ENCODE results near the gene ANKRD13B.

The ANKRD13B gene

DNA sequence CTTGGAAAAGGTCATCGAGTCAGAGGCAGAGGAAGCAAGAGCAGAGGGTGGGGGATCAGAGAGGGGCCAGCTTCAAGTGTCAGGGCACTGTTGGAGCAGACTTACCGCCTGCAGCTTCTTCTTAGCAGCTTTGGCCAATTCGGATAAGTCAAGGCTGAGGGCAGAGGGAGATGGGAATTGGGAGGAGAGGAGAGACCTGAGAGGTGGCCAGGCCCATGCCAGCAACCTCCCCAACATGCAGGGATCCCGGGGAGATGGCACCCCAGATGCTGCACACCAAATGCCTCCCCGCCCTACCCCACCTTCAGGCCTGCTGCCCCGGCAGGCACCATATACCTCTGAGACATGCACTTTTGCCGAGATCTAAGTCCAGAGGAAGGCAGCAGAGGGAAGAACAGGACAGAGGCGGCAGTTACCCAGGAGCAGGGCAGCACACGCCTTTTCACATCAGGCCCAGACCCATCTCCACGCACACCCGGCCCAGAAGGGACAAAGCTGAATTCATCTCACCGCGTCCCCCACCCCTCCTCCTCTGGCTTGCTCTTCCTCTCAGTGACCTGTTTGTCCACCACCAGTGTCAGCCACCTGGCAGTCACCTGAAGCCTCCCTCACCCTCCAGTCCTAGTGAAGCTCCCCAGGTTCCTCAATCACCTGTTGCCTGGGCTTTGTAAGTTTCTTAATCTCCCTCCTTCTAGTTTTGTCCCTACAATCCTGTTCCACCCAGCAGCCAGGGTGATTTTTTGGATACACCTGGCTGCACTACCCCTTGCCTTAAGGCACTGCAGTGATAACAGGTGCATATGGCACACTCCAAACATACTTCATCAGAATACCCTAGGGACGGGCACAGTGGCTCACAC lies 14.1 kb upstream of the ANKRD13B start:
- in situ Hi-C loops (cut with MboI; ENCODE audit: low sequenced_read_pairs): no loop called here

DNA sequence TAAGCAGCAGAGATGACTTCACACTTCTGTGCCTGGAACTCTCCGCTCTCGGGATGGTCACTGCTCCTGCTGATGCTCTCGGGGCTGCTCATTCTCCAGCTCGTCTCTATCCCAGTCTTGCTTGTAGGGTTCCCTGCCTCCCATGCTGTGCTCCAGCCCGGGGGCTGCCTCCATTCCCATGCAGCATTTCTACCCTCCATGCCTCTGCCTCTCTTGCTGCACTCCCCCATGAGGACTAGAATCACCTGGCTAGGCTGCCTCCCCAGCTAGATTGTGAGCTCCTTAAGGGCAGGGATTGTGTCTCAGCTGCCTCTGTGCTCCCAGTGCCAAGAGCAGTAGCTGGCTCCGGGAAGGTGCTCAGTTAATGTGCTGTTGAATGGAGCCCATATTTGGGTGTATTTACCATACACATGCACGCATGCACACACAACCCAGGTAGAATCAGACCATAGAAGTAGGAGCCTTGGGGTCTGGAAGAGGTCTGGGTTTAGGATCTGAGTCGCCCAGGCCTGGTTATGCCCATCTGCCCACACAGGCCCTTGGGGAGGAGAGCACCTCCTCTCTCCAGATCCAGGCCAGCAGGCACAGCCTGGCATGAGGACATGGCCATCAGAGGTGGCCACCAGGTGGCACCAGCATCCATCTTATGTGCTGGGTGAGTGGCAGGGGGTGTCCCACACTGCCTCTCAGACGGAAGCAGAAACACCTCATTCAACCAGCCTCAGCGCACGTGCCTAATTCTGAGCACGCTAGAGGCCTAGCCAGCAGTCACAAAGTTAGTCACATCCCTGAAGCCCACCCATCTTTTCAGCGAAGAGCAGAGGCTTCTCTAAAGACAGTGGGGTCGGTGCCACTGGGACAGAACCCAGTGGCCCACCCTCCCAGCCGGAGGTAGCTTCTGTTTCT lies 12.8 kb upstream of the ANKRD13B start:
- in situ Hi-C loops (cut with MboI; ENCODE audit: low sequenced_read_pairs): no loop called here

DNA sequence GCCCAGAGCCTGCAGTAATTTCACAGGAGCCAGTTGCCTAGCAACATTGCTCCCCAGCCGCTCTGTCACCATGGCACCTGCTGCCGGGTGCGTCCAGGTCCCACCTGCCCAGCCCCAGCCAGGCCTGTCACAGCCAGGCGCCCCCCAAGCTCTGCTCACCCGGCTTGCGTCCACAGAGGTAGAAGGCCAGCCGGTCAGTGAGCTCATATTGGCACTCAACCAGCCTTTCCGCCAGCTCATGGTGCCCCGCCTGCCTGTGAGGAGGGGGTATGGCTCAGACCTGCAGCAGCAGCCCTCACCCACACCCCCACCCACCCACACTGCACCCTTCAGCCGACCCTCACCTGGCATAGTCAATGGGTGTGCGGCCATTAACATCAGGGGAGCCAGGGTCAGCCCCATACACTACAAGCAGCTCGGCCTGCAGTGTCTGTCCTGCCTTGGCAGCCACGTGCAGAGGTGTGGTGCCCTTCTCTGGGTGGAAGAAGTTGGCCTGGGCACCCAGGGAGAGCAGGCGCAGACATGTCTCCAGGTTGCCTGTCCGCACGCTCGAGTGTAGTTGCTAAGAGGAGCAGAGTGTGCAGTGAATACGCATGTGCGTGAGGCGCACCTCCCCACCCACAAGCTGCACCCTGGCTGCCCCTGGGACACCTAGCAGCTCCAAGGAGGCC lies 11.2 kb upstream of the ANKRD13B start:
- in situ Hi-C loops (cut with MboI; ENCODE audit: low sequenced_read_pairs): no loop called here

DNA sequence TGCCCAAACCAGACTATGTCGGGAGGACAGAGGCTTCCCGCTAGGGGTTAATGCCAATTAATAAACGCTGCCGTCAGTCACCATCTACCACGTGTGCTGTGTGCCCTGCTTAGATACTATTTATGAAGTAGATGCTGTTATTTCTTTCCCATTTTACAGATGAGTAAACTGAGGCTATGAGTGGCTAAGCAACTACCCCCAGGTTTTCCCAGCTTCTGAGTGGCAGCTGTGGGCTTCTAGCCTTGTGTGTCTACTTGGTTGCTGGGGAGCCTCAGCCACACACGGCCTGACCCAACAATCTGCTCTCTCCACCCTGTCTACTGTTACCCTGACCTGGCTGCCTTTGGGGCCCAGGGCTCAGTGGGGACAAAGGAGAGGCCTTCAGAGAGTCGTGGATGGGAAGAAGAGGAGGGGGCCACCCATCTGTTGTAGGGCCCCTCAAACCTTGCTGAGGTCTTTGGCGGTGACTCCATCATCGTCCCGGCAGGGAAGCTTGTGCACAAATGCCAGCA lies 10.6 kb upstream of the ANKRD13B start:
- in situ Hi-C loops (cut with MboI; ENCODE audit: low sequenced_read_pairs): no loop called here

DNA sequence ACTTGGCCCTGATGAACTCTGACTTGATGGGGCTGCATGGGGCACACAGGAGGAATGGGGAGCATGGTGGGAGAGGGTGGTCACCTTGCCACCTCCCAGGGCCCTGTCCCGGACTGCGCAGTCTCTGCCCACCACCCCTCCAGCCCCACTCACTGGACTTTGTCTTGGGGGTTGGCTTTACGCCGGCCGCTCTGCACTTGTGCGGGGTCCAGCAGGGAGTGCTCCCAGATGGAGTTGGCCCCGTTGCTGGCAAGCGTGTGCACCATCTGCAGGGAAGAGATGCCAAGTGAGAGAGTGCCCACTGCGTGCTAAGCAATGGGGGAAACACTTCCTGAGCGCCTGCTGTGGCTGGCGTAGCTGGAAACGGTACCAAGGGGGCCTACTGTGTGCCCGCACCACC lies 10.2 kb upstream of the ANKRD13B start:
- in situ Hi-C loops (cut with MboI; ENCODE audit: low sequenced_read_pairs): no loop called here

DNA sequence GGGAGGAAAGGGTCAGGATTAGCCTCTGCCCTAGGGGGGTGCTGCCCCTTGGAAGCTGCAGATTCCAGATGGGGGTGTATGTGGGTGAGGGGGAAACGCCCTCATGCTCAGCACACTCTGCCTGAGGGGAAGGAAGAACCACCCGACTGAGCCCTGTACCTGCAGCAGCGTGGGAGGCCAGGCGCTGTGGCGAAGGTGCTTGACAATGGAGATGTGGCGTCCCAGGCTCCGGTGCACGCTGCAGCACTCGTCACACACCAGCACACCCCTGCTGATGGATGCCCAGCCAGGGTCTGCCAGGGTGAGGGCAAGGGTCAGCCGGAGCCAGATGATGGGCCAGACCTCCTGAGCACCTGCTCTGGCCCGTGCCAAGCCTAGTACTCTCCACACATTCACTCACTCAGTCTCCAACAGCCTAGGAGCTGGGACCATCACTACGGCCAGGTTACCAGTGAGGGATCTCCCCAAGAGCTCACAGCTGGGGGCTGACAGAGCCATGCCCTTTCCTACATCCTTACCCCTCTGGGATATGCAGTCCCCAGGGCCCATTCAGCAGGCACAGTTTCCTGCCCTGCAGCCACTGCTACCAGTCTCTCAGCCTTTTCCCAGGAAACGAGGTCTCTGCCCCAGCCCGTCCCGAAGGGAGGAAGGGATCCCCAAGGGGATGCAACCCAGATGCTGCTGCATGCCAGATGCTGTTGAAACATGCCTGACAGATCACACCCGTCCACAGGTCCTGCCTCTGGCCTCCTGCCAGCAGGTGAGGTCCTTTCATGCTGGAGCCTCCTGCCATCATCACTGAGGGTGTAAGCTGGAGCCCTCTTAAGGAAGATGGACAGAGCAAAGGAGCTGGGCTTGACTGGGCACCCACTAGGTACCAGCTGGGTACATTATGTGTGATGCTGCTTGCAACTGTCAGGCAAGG lies 9.3 kb upstream of the ANKRD13B start:
- in situ Hi-C loops (cut with MboI; ENCODE audit: low sequenced_read_pairs): no loop called here

DNA sequence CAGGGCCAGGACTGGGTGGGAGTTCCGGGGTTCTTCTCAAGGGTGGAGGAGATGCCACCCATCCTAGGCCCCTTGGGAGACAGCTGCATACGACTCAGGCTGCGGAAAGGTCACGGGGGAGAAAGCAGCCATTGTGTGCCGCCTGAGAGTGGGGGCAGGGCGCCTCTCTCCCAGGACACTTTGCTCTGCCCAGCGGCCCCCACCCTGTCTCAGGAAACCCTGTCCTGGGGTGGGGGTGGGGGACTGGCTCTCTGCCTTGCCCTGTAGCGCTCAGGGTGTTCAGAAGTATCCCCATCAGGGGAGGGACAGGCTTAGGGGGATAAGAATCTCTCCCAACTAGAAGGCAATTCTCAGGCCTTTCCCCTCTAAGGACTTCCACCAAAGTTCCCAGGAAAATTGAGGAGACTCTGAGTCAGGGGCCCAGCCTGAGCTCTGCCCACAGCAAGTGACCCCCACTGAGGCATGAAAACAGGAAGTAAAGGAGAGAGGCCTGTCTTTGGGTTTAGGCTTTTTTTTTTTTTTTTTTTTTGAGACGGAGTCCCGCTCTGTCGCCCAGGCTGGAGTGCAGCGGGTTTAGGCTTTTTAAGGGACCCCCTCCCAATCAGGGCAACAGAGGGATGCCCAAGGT lies 8.4 kb upstream of the ANKRD13B start:
- in situ Hi-C loops (cut with MboI; ENCODE audit: low sequenced_read_pairs): no loop called here

DNA sequence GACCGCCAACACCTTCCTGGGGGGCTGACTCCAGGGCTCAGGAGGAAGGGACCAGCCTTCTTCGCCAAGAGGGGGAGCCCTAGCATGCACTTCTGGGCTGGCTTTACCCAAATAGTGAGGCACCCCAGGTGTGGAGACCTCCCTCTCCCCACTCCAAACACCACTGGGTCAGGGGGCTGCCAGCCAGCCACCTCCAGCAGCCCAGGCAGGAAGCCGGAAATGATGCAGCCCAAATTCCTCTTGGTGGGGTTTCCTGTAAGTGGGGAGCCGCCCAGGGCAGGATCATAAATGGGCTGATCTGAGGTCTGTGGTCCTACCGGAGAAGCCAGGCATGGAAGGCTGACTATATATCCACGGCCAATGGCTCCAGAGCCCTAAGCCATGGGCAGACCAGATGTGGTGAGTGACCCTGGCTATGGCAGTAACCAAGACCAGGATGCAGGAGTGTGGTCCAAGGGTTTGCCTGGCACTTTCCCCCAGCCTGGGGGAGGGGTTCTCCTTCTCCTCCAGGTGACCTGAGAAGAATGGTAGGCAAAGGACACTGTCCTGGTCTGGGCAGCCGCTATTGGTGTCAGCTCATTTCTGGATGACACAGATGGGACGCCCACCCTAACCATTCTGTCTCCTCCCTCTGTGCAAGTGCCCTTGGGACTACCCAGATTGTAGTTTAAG lies 7.7 kb upstream of the ANKRD13B start:
- in situ Hi-C loops (cut with MboI; ENCODE audit: low sequenced_read_pairs): no loop called here

DNA sequence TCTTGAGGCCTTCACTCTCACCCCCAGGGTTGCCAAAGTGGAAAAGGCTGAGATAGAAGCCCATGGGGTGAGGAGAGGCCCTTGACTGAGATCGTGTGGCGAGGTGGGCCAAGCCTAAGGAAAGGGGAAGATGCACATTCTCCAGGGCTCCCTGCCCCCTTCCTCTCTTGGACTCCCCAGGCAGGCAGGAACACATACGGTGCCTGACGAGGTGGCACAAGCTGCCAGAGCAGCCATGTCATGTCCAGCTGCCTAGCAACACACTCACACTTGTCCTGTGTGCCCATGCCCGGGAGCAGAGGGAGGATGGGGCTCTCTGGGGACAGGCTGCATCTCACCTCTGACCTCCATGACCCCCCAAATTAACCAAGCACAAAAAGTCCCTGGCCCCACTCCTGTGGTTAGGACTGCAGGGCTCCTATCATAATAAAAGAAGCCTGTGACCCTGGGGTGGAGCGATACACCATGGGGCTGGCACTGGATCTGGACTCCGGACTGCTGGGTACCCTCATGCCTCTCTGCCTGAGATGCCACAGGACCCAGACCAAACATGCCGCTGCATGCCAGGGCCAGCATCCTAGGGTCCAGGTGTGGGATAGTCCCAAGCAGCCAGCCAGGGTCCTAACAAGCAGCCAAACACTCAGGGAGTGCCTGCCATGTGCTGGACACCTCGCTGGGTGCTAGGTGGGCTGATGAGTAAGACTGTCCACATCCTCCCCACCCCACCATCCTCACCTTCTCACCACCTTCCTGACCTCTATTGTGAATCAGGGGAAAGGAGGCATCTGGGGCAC lies 6.1 kb upstream of the ANKRD13B start:
- in situ Hi-C loops (cut with MboI; ENCODE audit: low sequenced_read_pairs): no loop called here

DNA sequence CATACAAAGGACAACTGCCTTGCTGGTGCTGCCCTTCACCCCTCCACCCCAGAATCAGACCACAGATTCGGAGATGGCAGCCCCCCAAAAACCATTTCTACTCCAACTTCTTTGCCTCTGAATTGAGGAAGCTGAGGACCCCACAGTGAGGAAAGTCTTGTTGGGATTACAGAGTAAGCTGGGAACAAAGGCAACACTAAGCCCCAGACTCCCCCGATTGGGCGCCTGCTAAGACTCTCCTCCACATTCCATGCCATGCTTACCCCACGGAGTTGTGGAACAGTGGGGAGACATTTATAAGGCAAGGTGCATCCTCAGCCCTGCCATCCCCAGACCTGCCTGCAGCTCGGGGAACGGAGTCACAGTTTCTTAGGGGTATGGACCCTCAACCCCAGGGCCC lies 5.3 kb upstream of the ANKRD13B start:
- in situ Hi-C loops (cut with MboI; ENCODE audit: low sequenced_read_pairs): no loop called here

DNA sequence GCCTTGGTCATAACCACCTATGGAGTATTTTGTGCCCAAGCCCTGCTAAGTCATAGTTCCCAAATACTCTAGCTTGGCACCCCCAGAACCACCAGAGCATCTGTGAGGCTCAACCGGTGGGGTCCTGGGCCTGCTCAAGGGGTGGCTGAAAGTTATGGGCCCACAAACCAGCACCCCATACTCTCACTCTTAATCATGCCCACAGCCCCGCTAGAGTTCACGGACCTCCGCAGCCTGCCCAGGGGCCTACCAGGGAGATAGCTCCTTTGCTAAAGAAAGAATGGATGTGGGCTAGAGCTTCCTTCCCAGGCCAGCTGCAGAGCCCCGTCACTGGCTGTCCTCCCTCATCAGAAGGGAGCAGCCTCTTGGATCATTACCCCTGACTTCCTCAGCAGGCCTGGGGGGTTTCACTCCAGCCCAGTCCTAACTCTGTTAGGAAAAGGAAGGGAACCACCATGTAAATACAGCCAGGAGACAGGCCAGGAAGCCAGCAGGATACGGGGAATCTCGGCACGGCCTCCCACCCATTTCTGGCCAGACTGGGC lies 4.8 kb upstream of the ANKRD13B start:
- in situ Hi-C loops (cut with MboI; ENCODE audit: low sequenced_read_pairs): no loop called here

DNA sequence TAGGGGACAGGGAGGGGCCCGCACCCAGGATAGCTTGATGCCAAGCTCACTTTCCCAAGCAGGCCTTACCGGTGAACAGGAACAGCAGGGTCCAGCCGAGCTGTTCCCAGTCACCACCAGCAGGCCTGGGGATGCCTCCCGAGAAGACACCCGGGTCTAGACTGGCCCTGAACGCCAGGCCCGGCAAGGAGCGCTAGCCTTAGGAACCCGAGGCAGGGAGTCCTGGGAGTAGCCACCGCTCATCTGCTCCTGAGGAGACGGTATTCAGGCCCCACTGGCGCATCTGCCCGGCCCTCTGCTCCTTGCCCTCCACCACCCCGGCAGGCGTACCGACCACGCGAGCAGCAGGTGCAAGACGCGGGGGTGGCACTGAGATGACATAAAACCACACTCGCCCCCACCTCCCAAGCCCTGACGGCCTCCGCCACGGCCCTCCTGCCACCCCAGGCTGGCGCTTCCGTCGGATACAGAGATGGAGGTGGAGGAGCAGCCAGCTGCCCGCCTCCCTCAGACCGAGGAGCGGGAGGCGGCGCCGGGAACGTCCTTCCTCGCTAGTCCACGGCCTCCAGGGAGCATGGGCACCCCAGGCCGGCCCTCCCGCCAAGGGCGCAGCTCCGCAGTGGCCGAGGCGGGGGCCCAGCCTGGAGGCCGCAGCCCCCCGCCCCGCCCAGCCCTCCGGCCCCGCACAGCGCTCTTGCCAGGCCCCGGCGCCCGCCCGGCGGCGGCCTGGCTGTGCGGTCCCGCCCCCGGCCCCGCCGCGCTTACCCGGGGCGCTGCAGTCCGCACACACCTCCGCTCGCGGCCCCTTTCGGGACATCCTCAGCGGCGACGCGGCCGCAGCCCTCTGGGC lies 4.1 kb upstream of the ANKRD13B start:
- in situ Hi-C loops (cut with MboI; ENCODE audit: low sequenced_read_pairs): no loop called here

DNA sequence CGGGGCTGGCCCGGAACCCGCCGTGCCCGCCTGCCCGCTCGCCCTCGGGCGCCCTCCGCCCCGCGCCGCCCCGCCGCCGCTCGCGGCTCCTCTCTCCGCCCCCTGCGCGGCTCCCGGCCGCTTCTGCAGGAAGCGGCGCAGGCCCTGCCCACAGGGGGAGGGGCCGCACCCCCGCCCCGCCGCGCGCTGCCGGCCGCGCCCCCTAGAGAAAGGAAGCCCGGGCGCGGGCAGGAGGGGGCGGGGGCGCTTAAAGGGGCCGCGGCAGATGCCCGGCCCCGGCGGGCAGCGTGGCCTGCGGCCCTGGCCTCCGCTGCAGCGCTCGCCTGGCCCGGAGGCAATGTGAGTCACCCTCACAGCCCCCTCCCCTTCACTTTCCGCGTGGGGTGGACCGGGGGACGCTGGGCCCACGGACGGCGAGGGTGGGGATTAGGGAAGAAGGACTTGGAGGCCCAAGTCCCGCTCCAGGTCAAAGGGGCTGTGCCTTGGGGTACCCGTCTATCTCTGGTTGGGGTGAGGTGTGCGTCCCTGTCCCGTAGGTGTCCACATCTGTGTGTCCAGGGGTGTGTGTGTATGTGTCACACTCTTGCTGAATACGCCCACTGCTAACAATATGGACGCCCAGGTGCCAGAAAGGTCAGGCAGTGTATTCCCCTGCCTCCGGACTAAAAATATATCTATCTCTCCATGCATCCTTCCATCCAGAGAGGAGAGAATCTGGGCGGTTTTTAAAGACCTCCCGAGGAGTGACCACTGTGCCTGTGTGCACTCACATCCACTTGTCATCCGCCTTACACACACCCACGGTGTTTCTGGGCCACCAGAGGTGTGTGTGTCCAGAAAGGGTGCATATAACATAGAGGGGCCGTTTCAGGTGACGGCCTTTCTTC lies 3.2 kb upstream of the ANKRD13B start, which contains the start of gene GIT1:
GIT1 (minus strand) TSS at position 125 of the 887 bp plus-strand sequence. CDS start 270 bp downstream, outside the sequence.
- in situ Hi-C loops (cut with MboI; ENCODE audit: low sequenced_read_pairs): no loop called here

DNA sequence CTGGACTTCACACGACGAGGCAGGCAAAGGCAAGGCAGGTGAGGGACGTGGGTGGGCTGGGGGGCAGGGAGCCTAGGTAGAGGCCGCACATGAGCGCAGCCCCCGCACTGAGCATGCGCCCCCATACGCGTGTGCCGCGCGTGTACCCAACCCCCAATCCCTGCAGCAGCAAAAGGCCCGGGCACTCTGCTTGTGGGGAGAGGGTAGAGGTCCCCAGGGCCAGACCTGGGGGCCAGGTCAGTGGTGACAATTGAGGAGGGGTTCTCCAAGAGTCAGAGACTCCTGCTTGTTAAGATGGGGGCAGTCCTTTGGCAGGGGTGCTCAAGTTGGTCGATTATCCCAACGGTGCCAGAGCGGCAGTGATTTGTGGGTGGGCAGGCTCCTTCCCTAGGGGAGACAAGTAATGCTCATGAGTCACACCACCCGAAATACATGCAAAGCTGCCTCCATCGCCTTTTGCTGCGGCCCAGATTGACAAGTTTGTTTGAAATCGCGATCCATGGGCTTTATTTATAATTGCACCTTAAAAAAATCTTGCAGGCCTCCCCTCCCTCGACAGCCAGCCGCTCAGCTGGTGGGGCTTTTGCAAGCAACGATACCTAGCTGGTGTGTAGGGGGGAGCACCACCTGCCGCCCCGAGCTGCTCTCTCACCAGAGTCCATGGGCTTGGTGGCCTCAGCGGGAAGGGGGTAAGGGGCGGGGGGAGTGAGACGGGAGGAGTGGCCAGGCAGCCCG lies 2.4 kb upstream of the ANKRD13B start:
- in situ Hi-C loops (cut with MboI; ENCODE audit: low sequenced_read_pairs): no loop called here

DNA sequence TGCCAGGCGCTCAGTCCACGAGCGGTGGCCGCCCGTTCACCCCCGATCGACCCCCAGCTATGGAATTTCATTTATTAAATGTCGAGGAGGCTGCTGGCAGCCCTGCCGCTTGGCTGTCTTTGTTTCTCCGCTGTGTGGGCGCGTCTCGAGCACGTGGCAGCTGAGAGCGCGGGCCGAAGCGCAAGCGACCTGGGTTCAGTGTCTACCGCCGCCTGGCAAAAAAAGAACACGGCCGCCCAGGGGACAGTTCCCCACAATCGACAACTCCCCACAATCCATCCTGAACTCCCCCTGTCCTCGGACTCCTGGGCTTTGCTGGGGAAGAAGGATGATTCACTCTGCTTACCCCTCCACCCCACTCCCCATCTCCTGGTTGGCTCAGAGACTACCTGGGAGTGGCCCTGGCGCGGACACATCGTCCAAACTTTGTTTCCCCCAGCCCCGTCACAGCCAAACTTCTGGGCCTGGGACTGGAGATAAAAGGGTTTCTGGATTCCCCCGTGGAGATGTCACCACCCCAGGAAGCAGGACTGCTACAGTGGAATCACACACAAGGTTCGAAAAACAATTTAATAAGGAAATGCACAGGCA lies 1.7 kb upstream of the ANKRD13B start:
- in situ Hi-C loops (cut with MboI; ENCODE audit: low sequenced_read_pairs): no loop called here
